Sciatic nerve (tissue), 2 donors: ENCODE results near the gene LRRTM2. TPM values are rescaled to one million over a fixed set of nuclear protein-coding genes. Genes with fewer than 3 reads are reported as not detected.

Experiments
- ATAC-seq: fragments of 200-7000 bp; cut with Tn5 transposase; one replicate; pipeline ENCODE4 v1.9.1; 2020; ENCODE audit warnings: mild to moderate bottlenecking, moderate library complexity
- DNase-seq: peaks from one replicate; pipeline ENCODE4 v3.0.0-alpha.2; 2020; ENCODE audit warnings: low spot score
- intact Hi-C: fragments of 100-400 bp; cut with DNase I; formaldehyde crosslinking; loops from one replicate; pipeline ENCODE4 v1.14.2; 2022
- total RNA-seq: library from RNA; stranded (reverse); fragmentation: NEBNext Ultra II Directional; extraction: Animal tissue kit (Norgen Biotek cat#: 25700); gene quantifications from one replicate; pipeline ENCODE4 v1.2.1, GENCODE V29; 2021
- donor health status: DM: no; HTN: no; CAD: no.
- donor health status: DM: no; HTN: no; CAD: no.

The LRRTM2 gene
- total RNA-seq, 1 donor from 2014 or later = 0.58 TPM

GRCh38 chr5:138889994-138890393 lies 14.9 kb upstream of the LRRTM2 start:
- intact Hi-C loops = no loop called here
- ATAC-seq = no peak
- no peak for DNase-seq

- DNase-seq = no peak
- no peak for ATAC-seq
- intact Hi-C loops = no loop called here
Measured at GRCh38 chr5:138884554-138884953, 9.4 kb upstream of the LRRTM2 start.

DNA sequence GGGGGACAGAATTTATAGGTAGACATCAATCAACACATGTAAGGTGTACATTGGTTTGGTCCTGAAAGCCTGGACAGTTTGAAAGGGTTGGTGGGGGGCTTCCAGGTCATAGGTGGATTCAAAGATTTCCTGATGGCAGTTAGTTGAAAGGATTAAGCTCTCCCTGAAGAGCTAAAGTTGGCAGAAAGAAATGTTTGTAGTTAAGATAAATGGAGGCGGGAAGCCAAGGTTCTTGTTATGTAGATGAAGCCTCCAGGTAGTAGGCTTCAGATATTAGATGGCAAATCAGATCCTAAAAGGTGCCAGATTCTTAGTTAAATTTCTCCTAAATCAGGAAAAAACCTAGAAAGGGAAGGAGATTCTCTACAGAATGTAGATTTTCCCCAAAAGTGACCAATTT lies 9.0 kb upstream of the LRRTM2 start:
- intact Hi-C loops = no loop called here
- DNase-seq = no peak

GRCh38 chr5:138883211-138883610 lies 8.1 kb upstream of the LRRTM2 start:
- DNase-seq (no peak), ATAC-seq (no peak)
- intact Hi-C loops = no loop called here

More for the DNA sequence above, 9.0 kb upstream of the LRRTM2 start:
- ATAC-seq = no peak

DNA sequence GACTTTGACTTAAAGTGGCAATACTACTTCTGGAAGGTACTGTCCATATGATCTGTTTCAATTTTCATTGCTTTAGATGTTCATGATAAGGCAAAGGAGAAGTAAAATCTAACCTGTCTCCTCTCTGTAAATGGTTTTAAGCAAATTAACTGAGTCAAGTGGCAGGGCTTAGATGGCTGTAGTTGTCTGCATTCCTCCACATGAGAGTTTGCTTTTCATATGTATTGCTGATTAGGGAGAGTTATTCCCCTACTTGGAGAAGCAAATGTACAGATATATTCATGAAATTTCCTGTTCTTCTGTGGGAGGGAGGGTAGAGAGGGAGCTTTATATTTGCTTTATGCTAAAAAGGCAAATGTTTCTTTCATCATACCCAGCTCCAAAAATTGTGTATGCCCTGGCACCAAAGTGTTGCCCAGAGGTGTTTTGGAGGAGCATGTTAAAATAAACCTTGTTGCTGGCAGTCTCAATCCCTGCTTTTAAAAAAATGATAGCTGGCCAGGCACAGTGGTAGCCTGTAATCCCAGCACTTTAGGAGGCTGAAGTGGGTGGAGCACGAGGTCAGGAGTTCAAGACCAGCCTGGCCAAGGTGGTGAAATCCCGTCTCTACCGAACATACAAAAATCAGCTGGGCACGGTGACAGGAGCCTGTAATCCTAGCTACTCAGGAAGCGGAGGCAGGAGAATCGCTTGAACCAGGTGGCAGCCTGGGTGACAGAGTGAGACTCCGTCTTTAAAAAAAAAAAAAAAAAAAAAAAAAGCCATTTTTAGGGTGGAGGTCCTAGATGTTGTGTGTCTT lies 3.5 kb upstream of the LRRTM2 start:
- intact Hi-C loops = no loop called here
- no peak for DNase-seq

DNA sequence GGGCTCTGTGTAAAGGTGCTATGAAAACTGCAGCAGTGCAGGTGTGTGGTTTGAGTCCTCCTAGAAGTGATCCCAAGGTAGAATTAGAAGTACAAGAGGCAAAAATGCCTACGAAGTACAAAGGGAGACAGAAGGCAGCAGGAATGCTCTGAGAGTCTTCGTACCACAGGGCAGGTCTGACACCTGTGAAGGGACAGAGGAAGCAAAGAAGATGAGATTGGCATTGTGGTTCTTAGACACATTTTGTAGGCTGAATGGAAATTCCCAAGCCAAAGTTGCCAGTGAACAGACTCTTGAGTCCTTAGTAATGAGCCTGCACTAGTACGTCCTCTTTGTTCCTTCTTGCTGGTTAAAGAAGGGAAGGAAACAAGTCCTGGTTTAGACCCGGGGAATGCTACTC lies 1.7 kb upstream of the LRRTM2 start:
- intact Hi-C loops = no loop called here
- DNase-seq (no peak), ATAC-seq (no peak)

More for the DNA sequence above, 3.5 kb upstream of the LRRTM2 start:
- ATAC-seq = no peak

DNA sequence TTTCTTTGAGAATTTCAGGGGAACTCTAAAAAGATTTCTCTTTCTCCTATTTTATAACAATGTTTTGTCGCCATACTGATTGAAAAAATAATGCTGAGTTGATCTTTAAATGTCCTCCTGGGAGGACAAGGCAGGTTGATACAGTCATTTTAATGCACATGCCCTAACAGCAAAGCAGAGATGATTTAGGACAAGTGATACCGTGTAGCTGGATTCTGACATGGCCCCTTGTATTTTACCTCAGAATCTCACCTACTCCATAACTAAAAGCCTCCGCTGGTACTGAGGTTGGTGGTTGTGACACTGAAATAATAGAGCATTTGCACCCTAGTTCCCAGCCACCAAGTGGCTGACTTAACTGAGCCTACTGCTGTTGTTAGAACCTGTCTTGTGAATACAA lies 811 bp upstream of the LRRTM2 start:
- intact Hi-C loops = no loop called here
- DNase-seq = no peak
- no peak for ATAC-seq

- intact Hi-C loops = no loop called here
- no peak for ATAC-seq
- DNase-seq = no peak
Measured at GRCh38 chr5:138875552-138875875, 379 bp upstream of the LRRTM2 start.

- intact Hi-C loops = no loop called here
- no peak for DNase-seq
- no peak for ATAC-seq
Measured at GRCh38 chr5:138874241-138874640, 894 bp downstream of the LRRTM2 start.

GRCh38 chr5:138873466-138874221 lies 1.5 kb downstream of the LRRTM2 start:
- no peak for ATAC-seq
- intact Hi-C loops = no loop called here

DNA sequence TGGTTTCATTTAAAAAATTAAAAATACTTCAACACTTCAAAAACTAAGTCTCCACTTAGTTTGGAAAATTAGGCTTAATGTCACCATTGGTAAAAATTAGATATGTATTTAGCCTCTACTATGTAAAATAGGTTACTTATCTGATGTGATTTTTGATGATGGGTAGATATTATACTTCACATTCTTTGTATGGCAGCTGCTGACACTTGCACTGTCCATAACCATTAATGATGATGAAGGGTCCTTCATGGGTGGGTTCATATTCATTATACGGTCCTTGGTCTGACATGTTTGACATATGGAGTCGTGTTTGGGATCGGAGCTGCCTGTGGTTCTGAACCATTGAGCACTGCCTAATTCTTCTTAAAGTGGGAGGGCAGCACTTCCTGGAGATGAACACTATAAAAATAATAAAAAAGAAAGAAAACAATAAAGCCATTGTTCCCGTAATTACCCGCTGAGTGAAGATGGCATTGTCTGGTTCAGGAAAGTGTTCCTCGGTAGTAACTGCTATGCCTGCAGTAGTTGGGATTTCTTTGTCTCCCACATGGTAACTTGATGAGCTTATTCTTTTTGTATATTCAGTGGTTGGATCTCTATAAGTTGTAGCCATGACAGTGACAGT lies 2.2 kb downstream of the LRRTM2 start:
- DNase-seq (no peak), ATAC-seq (no peak)
- intact Hi-C loops = no loop called here

More at GRCh38 chr5:138873466-138874221, 1.5 kb downstream of the LRRTM2 start:
- no peak for DNase-seq

GRCh38 chr5:138870611-138871010 lies 4.5 kb downstream of the LRRTM2 start:
- DNase-seq = no peak
- no peak for ATAC-seq
- intact Hi-C loops = no loop called here

GRCh38 chr5:138869763-138870500 lies 5.2 kb downstream of the LRRTM2 start:
- ATAC-seq = no peak

GRCh38 chr5:138869038-138869437 lies 6.1 kb downstream of the LRRTM2 start:
- no peak for DNase-seq
- intact Hi-C loops = no loop called here
- no peak for ATAC-seq

More at GRCh38 chr5:138869763-138870500, 5.2 kb downstream of the LRRTM2 start:
- DNase-seq = no peak
- intact Hi-C loops = no loop called here

- intact Hi-C loops = no loop called here
- DNase-seq (no peak), ATAC-seq (no peak)
Measured at GRCh38 chr5:138867011-138867410, 8.1 kb downstream of the LRRTM2 start.

- DNase-seq = no peak
- ATAC-seq = no peak
- intact Hi-C loops = no loop called here
Measured at GRCh38 chr5:138853132-138853531, 22.0 kb downstream of the LRRTM2 start.

DNA sequence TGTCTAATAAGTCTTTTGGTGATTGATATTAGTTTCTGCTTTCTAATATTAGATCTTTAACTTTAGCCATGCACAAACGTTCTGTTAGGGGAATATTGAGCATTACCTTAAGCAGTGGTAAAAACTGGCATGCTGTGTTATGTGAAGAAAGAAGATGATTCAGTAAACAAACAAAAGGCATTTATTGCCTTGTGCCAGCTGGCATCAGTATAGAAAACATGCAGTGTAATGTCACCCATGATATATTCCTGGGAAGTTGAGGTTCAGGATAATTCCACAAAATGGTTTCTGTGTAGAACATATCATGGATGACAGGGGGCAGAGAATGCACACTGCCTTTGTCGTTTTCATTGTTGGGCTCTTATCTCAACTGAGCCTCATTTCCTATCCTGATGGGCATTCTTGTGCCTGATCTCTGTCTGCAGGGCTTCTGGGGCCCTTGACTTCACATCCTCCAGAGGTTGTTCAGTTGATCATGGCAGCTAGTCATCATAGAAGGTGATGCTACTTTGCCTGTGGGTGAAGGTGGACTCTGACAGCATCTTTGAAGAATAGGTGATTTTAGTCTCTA lies 24.2 kb downstream of the LRRTM2 start:
- DNase-seq (no peak), ATAC-seq (no peak)
- intact Hi-C loops = no loop called here

DNA sequence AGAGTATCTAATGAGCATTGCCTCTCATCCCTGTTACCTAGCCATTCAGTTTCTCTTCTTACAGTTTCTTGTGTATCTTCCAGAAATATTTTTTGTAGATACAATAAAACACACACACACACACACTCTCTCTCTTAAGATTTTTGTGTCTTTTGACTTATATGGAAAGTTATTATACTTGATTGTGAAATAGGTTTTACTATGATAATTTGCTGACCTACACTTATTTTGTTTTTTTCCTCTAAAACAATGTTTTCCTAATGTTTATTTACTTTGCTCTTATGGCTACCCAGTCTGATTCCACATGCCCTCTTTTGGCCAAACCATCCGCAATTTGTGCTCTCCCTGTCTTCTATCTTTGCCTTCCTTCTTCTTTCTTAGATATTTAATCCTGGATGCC lies 25.3 kb downstream of the LRRTM2 start:
- no peak for DNase-seq
- no peak for ATAC-seq
- intact Hi-C loops = no loop called here

- ATAC-seq (no peak), DNase-seq (no peak)
- intact Hi-C loops = no loop called here
Measured at GRCh38 chr5:138849439-138849838, 25.7 kb downstream of the LRRTM2 start.
